Neural cell (in vitro differentiated cells): ENCODE data around the gene SRCAP. TPM values are rescaled to one million over a fixed set of nuclear protein-coding genes. Genes with fewer than 3 reads are reported as not detected.

Source experiments
- H2AFZ ChIP-seq: fragments of 200-600, 300-800 bp; sonication (generic), shearing (Covaris generic); 2 replicates; pipeline ENCODE4 v1.6.0; 2014; ENCODE audit warnings: low read depth, mild to moderate bottlenecking, antibody characterized with exemption, low read length, moderate library complexity
- H3F3A ChIP-seq: fragments of 200-600 bp; shearing (Covaris generic); 2 replicates; pipeline ENCODE4 v1.6.1; 2016; ENCODE audit warnings: mild to moderate bottlenecking, moderate library complexity, mixed read lengths, antibody characterized with exemption, low read length; ENCODE audit not compliant: insufficient read depth, poor library complexity, severe bottlenecking
- H3K27ac ChIP-seq: fragments of 200-600, 300-800 bp; sonication (generic), shearing (Covaris generic); 2 replicates; pipeline ENCODE4 v1.5.1; 2014; ENCODE audit warnings: mild to moderate bottlenecking, low read length, moderate library complexity
- H3K27me3 ChIP-seq: fragments of 300-800, 200-600 bp; sonication (generic), shearing (Covaris generic); 2 replicates; pipeline ENCODE4 v1.6.0; 2014; ENCODE audit warnings: mild to moderate bottlenecking, low read depth, low read length, moderate library complexity; ENCODE audit not compliant: insufficient read depth
- H3K36me3 ChIP-seq: fragments of 300-800, 200-600 bp; sonication (generic), shearing (Covaris generic); 2 replicates; pipeline ENCODE4 v1.5.1; 2014; ENCODE audit warnings: mild to moderate bottlenecking, antibody characterized with exemption, low read length, moderate library complexity; ENCODE audit not compliant: insufficient read depth
- H3K4me2 ChIP-seq: fragments of 300-800, 200-600 bp; sonication (generic), shearing (Covaris generic); 2 replicates; pipeline ENCODE4 v1.6.0; 2014; ENCODE audit warnings: mild to moderate bottlenecking, low read length
- H3K4me3 ChIP-seq: fragments of 300-800, 200-600 bp; sonication (generic), shearing (Covaris generic); 2 replicates; pipeline ENCODE4 v1.5.1; 2014; ENCODE audit warnings: mild to moderate bottlenecking, low read length, moderate library complexity
- H3K79me2 ChIP-seq: fragments of 200-600 bp; shearing (Covaris generic); replicated peaks from 2 replicates; pipeline ENCODE4 v1.6.0; 2014; ENCODE audit warnings: mild to moderate bottlenecking, low read length, moderate library complexity; ENCODE audit not compliant: insufficient read depth
- H3K9ac ChIP-seq: fragments of 300-800, 200-600 bp; sonication (generic), shearing (Covaris generic); 2 replicates; pipeline ENCODE4 v1.6.1; 2016; ENCODE audit warnings: mild to moderate bottlenecking, low read length, mixed read lengths
- H3K9me2 ChIP-seq: fragments of 200-600 bp; shearing (Covaris generic); 2 replicates; pipeline ENCODE4 v1.6.1; 2016; ENCODE audit warnings: mild to moderate bottlenecking, low read length, mixed read lengths; ENCODE audit not compliant: insufficient read depth
- H3K9me3 ChIP-seq: fragments of 200-600, 300-800 bp; sonication (generic), shearing (Covaris generic); 2 replicates; pipeline ENCODE4 v1.6.1; 2016; ENCODE audit warnings: mild to moderate bottlenecking, mixed run types, low read length, moderate library complexity, mixed read lengths
- H4K20me1 ChIP-seq: fragments of 200-600 bp; shearing (Covaris generic); 2 replicates; pipeline ENCODE4 v1.6.1; 2016; ENCODE audit warnings: mild to moderate bottlenecking, mixed run types; ENCODE audit not compliant: insufficient read depth
- EP300 ChIP-seq: fragments of 450-650 bp; conservative IDR thresholded peaks from 2 replicates; pipeline ENCODE4 v1.6.1; 2014; ENCODE audit warnings: antibody characterized with exemption, mild to moderate bottlenecking, moderate library complexity; ENCODE audit not compliant: poor library complexity, severe bottlenecking
- EZH2 ChIP-seq: fragments of 200-600, 300-800 bp; shearing (Covaris generic), sonication (generic); IDR thresholded peaks from 2 replicates; pipeline ENCODE4 v1.6.1; 2014; ENCODE audit warnings: antibody characterized with exemption, low read length, borderline replicate concordance, mild to moderate bottlenecking; ENCODE audit not compliant: insufficient read depth, poor library complexity, severe bottlenecking
- MXI1 ChIP-seq: fragments of 450-650 bp; conservative IDR thresholded peaks from 2 replicates; pipeline ENCODE4 v1.6.1; 2014; ENCODE audit warnings: antibody characterized with exemption, mild to moderate bottlenecking; ENCODE audit not compliant: poor library complexity, severe bottlenecking
- POLR2AphosphoS5 ChIP-seq: IDR thresholded peaks from 2 replicates; pipeline ENCODE4 v1.6.1; 2012
- RAD21 ChIP-seq: fragments of 450-650 bp; conservative IDR thresholded peaks from 2 replicates; pipeline ENCODE4 v1.6.1; 2014; ENCODE audit warnings: antibody characterized with exemption, mild to moderate bottlenecking, moderate library complexity
- SMC3 ChIP-seq: fragments of 450-650 bp; conservative IDR thresholded peaks from 2 replicates; pipeline ENCODE4 v1.6.1; 2014; ENCODE audit warnings: antibody characterized with exemption, mild to moderate bottlenecking, moderate library complexity; ENCODE audit not compliant: poor library complexity
- TAF1 ChIP-seq: IDR thresholded peaks from 2 replicates; pipeline ENCODE4 v1.6.1; 2012; ENCODE audit warnings: low read depth
- polyA plus RNA-seq: library from polyadenylated mRNA; depleted of rRNA; stranded (reverse); fragments of >200 nt; gene quantifications from 2 replicates; pipeline ENCODE4 v1.2.3, GENCODE V29; 2014
- TF ChIP-seq, protein P1 (sequence below): fragments of 450-650 bp; IDR thresholded peaks from 2 replicates; pipeline ENCODE4 v1.5.1; 2014; ENCODE audit warnings: antibody characterized with exemption, mild to moderate bottlenecking, moderate library complexity; ENCODE audit not compliant: poor library complexity, severe bottlenecking
- TF ChIP-seq, protein P2 (sequence below): IDR thresholded peaks from 2 replicates; pipeline ENCODE4 v1.6.1; 2012; ENCODE audit warnings: borderline replicate concordance

Gene SRCAP
- polyA plus RNA-seq, 1 donor from 2014 or later: 0.76 TPM

DNA sequence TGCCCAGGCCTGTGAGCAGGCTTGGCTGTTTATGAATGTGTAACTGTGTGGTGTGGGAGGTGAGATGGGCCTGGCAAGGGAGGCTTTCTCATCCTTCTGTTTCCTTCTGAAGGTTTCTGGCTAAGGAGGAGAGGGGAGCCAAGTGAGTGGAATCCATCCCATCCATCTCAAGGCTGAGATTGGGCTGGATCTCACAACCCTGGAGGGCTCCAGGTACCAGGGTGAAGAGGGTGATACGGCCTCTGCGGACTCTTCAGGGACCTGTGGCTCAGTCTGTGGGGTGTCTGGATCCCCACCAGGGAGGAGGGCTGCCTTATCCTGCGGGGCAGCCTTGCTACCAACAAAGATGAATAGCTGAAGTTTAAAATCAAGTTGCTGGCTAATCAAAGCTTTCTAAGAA, 81.0 kb downstream of the SRCAP start:
- Histone ChIP-seq H3K36me3 (no peaks in the 10 kb centered on the region), H3K27me3 (no peaks in the 10 kb centered on the region), H3K9ac (no peak overlapping the region), H3K27ac (no peak overlapping the region), H4K20me1 (no peaks in the 10 kb centered on the region), H3K9me2 (no peaks in the 10 kb centered on the region), H3F3A (no peaks in the 10 kb centered on the region), H2AFZ (no peak overlapping the region), H3K9me3 (no peaks in the 10 kb centered on the region), H3K4me2 (no peak overlapping the region), H3K4me3 (no peak overlapping the region), H3K79me2 (peaks cover 4% of the 10 kb centered on the region)
- no peak for TF ChIP-seq TAF1
- no peak for TF ChIP-seq RAD21
- TF ChIP-seq, protein P1, sequence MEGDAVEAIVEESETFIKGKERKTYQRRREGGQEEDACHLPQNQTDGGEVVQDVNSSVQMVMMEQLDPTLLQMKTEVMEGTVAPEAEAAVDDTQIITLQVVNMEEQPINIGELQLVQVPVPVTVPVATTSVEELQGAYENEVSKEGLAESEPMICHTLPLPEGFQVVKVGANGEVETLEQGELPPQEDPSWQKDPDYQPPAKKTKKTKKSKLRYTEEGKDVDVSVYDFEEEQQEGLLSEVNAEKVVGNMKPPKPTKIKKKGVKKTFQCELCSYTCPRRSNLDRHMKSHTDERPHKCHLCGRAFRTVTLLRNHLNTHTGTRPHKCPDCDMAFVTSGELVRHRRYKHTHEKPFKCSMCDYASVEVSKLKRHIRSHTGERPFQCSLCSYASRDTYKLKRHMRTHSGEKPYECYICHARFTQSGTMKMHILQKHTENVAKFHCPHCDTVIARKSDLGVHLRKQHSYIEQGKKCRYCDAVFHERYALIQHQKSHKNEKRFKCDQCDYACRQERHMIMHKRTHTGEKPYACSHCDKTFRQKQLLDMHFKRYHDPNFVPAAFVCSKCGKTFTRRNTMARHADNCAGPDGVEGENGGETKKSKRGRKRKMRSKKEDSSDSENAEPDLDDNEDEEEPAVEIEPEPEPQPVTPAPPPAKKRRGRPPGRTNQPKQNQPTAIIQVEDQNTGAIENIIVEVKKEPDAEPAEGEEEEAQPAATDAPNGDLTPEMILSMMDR: no peak
- TF ChIP-seq EZH2: no peak
- no peak for TF ChIP-seq SMC3

DNA sequence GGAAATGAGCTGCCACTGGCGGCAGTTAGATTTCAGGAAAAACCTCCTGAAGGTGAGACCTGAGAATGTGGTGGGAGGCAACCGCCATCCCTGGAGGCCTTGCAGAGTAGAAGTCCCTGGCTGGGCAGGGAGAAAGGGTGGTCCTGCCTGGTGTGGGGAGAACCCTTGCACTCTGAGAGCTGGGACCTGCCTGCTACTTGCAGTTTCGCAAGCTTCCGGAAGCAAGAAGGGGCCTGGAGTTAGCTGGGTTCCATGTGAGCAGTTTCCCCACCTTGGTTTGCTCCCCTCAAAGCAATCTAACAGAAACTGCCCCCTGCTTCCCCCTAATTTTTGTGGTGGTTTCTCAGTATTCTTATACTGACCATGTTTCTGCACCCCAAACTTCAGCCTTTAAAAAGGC, 81.6 kb downstream of the SRCAP start:
- H3K27ac ChIP-seq: no peak overlapping the region
- H2AFZ ChIP-seq: no peak overlapping the region
- H3F3A ChIP-seq: no peaks in the 10 kb centered on the region
- H3K27me3 ChIP-seq: no peaks in the 10 kb centered on the region
- no peak overlapping the region for H3K9ac ChIP-seq
- H3K4me3 ChIP-seq: no peak overlapping the region
- H3K9me2 ChIP-seq: no peaks in the 10 kb centered on the region
- H3K36me3 ChIP-seq: no peaks in the 10 kb centered on the region
- peaks cover 9% of the 10 kb centered on the region for H3K79me2 ChIP-seq
- H3K4me2 ChIP-seq: no peak overlapping the region
- H4K20me1 ChIP-seq: no peaks in the 10 kb centered on the region
- TF ChIP-seq, protein P1: no peak
- TF ChIP-seq EZH2: no peak
- TF ChIP-seq SMC3: no peak
- TF ChIP-seq RAD21: no peak
- TF ChIP-seq TAF1: no peak
- no peak for TF ChIP-seq MXI1
- TF ChIP-seq EP300: no peak
- TF ChIP-seq, protein P2, sequence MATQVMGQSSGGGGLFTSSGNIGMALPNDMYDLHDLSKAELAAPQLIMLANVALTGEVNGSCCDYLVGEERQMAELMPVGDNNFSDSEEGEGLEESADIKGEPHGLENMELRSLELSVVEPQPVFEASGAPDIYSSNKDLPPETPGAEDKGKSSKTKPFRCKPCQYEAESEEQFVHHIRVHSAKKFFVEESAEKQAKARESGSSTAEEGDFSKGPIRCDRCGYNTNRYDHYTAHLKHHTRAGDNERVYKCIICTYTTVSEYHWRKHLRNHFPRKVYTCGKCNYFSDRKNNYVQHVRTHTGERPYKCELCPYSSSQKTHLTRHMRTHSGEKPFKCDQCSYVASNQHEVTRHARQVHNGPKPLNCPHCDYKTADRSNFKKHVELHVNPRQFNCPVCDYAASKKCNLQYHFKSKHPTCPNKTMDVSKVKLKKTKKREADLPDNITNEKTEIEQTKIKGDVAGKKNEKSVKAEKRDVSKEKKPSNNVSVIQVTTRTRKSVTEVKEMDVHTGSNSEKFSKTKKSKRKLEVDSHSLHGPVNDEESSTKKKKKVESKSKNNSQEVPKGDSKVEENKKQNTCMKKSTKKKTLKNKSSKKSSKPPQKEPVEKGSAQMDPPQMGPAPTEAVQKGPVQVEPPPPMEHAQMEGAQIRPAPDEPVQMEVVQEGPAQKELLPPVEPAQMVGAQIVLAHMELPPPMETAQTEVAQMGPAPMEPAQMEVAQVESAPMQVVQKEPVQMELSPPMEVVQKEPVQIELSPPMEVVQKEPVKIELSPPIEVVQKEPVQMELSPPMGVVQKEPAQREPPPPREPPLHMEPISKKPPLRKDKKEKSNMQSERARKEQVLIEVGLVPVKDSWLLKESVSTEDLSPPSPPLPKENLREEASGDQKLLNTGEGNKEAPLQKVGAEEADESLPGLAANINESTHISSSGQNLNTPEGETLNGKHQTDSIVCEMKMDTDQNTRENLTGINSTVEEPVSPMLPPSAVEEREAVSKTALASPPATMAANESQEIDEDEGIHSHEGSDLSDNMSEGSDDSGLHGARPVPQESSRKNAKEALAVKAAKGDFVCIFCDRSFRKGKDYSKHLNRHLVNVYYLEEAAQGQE: no peak
- no peak for TF ChIP-seq POLR2AphosphoS5
- no peaks in the 10 kb centered on the region for H3K9me3 ChIP-seq
